HEK293 (cell line): ENCODE results near the gene WDR48.

Experiments
- CTCF ChIA-PET: fragments of 350-600 bp; formaldehyde crosslinking; extraction: SDS; loops from one replicate; lab custom pipeline; 2021; ENCODE audit warnings: antibody characterized with exemption; lab: Yijun Ruan, JAX
- POLR2A ChIA-PET: fragments of 300-600 bp; formaldehyde crosslinking; extraction: SDS; loops from one replicate; lab custom pipeline; 2020; ENCODE audit warnings: antibody characterized with exemption, inconsistent platforms; lab: Yijun Ruan, JAX
- H3K27ac ChIP-seq: fragments of 200-500 bp; sonication (Bioruptor generic); 2 replicates; pipeline ENCODE4 v1.5.1; 2014; ENCODE audit warnings: low read depth, low read length, control low read depth, inconsistent platforms; ENCODE audit errors: extremely low read depth
- H3K36me3 ChIP-seq, 2 experiments: fragments of 200-500 bp in 1 of 2; sonication (Bioruptor generic) in 1 of 2; 1 replicate in 1 of 2; 2 replicates in 1 of 2; pipeline ENCODE4 v1.5.1; 2014 to 2017; ENCODE audit warnings: inconsistent platforms in 2 of 2, low read length in 2 of 2; ENCODE audit not compliant: control insufficient read depth in 2 of 2, insufficient read depth in 1 of 2
- H3K4me1 ChIP-seq: fragments of 200-500 bp; sonication (Bioruptor generic); 2 replicates; pipeline ENCODE4 v1.5.1; 2014; ENCODE audit warnings: mild to moderate bottlenecking, low read length, inconsistent platforms; ENCODE audit not compliant: control insufficient read depth, insufficient read depth
- H3K4me3 ChIP-seq: 2 replicates; pipeline ENCODE4 v1.5.1; 2011; ENCODE audit warnings: low read depth, mild to moderate bottlenecking, control low read depth, low read length, moderate library complexity
- H3K9me3 ChIP-seq: fragments of 200-500 bp; sonication (Bioruptor generic); 2 replicates; pipeline ENCODE4 v1.5.1; 2014; ENCODE audit warnings: low read depth, low read length, inconsistent platforms; ENCODE audit not compliant: control insufficient read depth, insufficient read depth
- GLI4 ChIP-seq: fragments of 450-650 bp; formaldehyde crosslinking; IDR thresholded peaks from 2 replicates; pipeline ENCODE4 v1.5.1; 2016; ENCODE audit warnings: missing biosample characterization, missing genetic modification characterization
- KLF10 ChIP-seq: fragments of 450-650 bp; IDR thresholded peaks from 2 replicates; pipeline ENCODE4 v1.5.1; 2018; ENCODE audit warnings: missing biosample characterization, mild to moderate bottlenecking, missing genetic modification characterization
- KLF8 ChIP-seq: fragments of 450-650 bp; formaldehyde crosslinking; IDR thresholded peaks from 2 replicates; pipeline ENCODE4 v1.5.1; 2016; ENCODE audit warnings: missing biosample characterization, missing genetic modification characterization
- MEIS1 ChIP-seq: sonication (generic); formaldehyde crosslinking; IDR thresholded peaks from 2 replicates; pipeline ENCODE4 v1.8.1; 2022; ENCODE audit warnings: missing genetic modification reagents, mild to moderate bottlenecking, borderline replicate concordance
- PRDM2 ChIP-seq: fragments of 450-650 bp; formaldehyde crosslinking; IDR thresholded peaks from 2 replicates; pipeline ENCODE4 v1.5.1; 2016; ENCODE audit warnings: missing biosample characterization, missing genetic modification characterization, borderline replicate concordance
- SP7 ChIP-seq: fragments of 450-650 bp; formaldehyde crosslinking; IDR thresholded peaks from 2 replicates; pipeline ENCODE4 v1.5.1; 2016; ENCODE audit warnings: missing biosample characterization, missing genetic modification characterization
- TCF7L2 ChIP-seq: IDR thresholded peaks from 2 replicates; pipeline ENCODE4 v1.6.1; 2011; ENCODE audit warnings: low read depth, mild to moderate bottlenecking, inconsistent platforms, low read length, moderate library complexity, borderline replicate concordance
- ZFHX2 ChIP-seq: fragments of 450-650 bp; formaldehyde crosslinking; conservative IDR thresholded peaks from 2 replicates; pipeline ENCODE4 v1.5.1; 2016; ENCODE audit warnings: missing biosample characterization, missing genetic modification characterization
- ZFP3 ChIP-seq: fragments of 450-650 bp; formaldehyde crosslinking; IDR thresholded peaks from 2 replicates; pipeline ENCODE4 v1.5.1; 2016; ENCODE audit warnings: low read depth, missing biosample characterization, missing genetic modification characterization
- ZNF112 ChIP-seq: fragments of 450-650 bp; formaldehyde crosslinking; IDR thresholded peaks from 2 replicates; pipeline ENCODE4 v1.5.0; 2017; ENCODE audit warnings: missing biosample characterization, missing genetic modification characterization
- ZNF2 ChIP-seq: fragments of 450-650 bp; formaldehyde crosslinking; IDR thresholded peaks from 2 replicates; pipeline ENCODE4 v1.5.1; 2016; ENCODE audit warnings: missing biosample characterization, missing genetic modification characterization
- ZNF341 ChIP-seq: fragments of 450-650 bp; formaldehyde crosslinking; IDR thresholded peaks from 2 replicates; pipeline ENCODE4; 2016; ENCODE audit warnings: low read depth, missing biosample characterization, missing genetic modification characterization
- ZNF571 ChIP-seq: fragments of 450-650 bp; formaldehyde crosslinking; IDR thresholded peaks from 2 replicates; pipeline ENCODE4 v1.5.0; 2017; ENCODE audit warnings: missing biosample characterization, missing genetic modification characterization
- ZNF585B ChIP-seq: fragments of 450-650 bp; formaldehyde crosslinking; IDR thresholded peaks from 2 replicates; pipeline ENCODE4 v1.5.1; 2016; ENCODE audit warnings: missing biosample characterization, missing genetic modification characterization
- ZNF624 ChIP-seq: fragments of 450-650 bp; formaldehyde crosslinking; IDR thresholded peaks from 2 replicates; pipeline ENCODE4 v1.5.1; 2017; ENCODE audit warnings: missing biosample characterization, missing genetic modification characterization
- ZNF777 ChIP-seq: fragments of 450-650 bp; formaldehyde crosslinking; IDR thresholded peaks from 2 replicates; pipeline ENCODE4 v1.5.1; 2017; ENCODE audit warnings: missing biosample characterization, missing genetic modification characterization, borderline replicate concordance
- TF ChIP-seq, protein P1 (sequence below): fragments of 450-650 bp; formaldehyde crosslinking; IDR thresholded peaks from 2 replicates; pipeline ENCODE4 v1.5.1; 2016; ENCODE audit warnings: missing biosample characterization, missing genetic modification characterization
- TF ChIP-seq, protein P2 (sequence below): fragments of 450-650 bp; formaldehyde crosslinking; IDR thresholded peaks from 2 replicates; pipeline ENCODE4 v1.5.1; 2016; ENCODE audit warnings: missing biosample characterization, missing genetic modification characterization

The WDR48 gene

GRCh38 chr3:39051649-39052561 is at the start of gene WDR48, which contains the start of gene SCN11A (continued):
- TF ChIP-seq ZNF777 (no peak), ZNF624 (no peak), PRDM2 (tag by site-specific recombination) (no peak), ZNF341 (tag by site-specific recombination) (peak; percentile 50), ZFHX2 (tag by site-specific recombination) (peak; percentile 98), SP7 (tag by site-specific recombination) (0 out of 2 replicates have a peak, but pooled peaks have one; percentile 40), ZNF2 (tag by site-specific recombination) (peak; percentile 46; the same call in 1 of the 2 replicates), GLI4 (tag by site-specific recombination) (no peak), TCF7L2 (no peak), KLF10 (tag by site-specific recombination) (peak; percentile 42; the same call in 1 of the 2 replicates), MEIS1 (CRISPR knock-in tag) (no peak), ZNF112 (no peak), KLF8 (peak; percentile 64; the same call in 1 of the 2 replicates), ZFP3 (tag by site-specific recombination) (no peak), ZNF585B (no peak)
- TF ChIP-seq, protein P1, sequence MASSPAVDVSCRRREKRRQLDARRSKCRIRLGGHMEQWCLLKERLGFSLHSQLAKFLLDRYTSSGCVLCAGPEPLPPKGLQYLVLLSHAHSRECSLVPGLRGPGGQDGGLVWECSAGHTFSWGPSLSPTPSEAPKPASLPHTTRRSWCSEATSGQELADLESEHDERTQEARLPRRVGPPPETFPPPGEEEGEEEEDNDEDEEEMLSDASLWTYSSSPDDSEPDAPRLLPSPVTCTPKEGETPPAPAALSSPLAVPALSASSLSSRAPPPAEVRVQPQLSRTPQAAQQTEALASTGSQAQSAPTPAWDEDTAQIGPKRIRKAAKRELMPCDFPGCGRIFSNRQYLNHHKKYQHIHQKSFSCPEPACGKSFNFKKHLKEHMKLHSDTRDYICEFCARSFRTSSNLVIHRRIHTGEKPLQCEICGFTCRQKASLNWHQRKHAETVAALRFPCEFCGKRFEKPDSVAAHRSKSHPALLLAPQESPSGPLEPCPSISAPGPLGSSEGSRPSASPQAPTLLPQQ: peak; percentile 73

DNA sequence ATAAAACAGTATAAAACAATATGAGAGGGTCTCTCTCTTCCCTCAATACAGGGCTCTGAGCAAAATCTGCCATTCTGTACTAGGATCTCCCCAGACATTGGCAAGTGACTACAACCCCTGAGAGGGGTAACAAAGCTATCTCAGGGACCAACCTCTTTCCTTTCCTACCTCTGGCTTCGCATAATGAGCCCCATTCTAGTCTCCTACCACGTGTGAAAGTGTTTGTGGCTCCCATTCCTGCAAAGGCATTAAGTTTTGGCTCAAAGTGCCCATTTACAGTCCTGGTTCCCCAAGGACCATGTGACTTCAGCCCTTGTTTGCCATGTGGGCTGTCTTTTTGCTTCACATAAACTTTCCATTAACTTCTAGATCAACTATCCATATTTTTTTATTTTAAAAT is 46.5 kb upstream of the WDR48 start:
- Histone ChIP-seq H3K9me3 (no peaks in the 10 kb centered on the region), H3K4me3 (no peak overlapping the region), H3K27ac (no peak overlapping the region), H3K4me1 (no peaks in the 10 kb centered on the region), H3K36me3 (no peaks in the 10 kb centered on the region)
- ChIA-PET CTCF (interaction anchor here (0.6 to 0.9 kb wide), 3 partner anchors 24 to 267 kb away, joined by 3 read pairs; no protein-coding TSS in a partner anchor), POLR2A (no interaction called here)
- no peak for TF ChIP-seq ZNF571 (tag by site-specific recombination)
- TF ChIP-seq, protein P2, sequence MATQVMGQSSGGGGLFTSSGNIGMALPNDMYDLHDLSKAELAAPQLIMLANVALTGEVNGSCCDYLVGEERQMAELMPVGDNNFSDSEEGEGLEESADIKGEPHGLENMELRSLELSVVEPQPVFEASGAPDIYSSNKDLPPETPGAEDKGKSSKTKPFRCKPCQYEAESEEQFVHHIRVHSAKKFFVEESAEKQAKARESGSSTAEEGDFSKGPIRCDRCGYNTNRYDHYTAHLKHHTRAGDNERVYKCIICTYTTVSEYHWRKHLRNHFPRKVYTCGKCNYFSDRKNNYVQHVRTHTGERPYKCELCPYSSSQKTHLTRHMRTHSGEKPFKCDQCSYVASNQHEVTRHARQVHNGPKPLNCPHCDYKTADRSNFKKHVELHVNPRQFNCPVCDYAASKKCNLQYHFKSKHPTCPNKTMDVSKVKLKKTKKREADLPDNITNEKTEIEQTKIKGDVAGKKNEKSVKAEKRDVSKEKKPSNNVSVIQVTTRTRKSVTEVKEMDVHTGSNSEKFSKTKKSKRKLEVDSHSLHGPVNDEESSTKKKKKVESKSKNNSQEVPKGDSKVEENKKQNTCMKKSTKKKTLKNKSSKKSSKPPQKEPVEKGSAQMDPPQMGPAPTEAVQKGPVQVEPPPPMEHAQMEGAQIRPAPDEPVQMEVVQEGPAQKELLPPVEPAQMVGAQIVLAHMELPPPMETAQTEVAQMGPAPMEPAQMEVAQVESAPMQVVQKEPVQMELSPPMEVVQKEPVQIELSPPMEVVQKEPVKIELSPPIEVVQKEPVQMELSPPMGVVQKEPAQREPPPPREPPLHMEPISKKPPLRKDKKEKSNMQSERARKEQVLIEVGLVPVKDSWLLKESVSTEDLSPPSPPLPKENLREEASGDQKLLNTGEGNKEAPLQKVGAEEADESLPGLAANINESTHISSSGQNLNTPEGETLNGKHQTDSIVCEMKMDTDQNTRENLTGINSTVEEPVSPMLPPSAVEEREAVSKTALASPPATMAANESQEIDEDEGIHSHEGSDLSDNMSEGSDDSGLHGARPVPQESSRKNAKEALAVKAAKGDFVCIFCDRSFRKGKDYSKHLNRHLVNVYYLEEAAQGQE: no peak
